H9 (cell line): ENCODE results near the gene SMTNL2. TPM values are rescaled to one million over a fixed set of nuclear protein-coding genes. Genes with fewer than 3 reads are reported as not detected.

ENCODE experiments used
- DNase-seq: peaks from one replicate; pipeline ENCODE4 v3.0.0-alpha.2; 2017
- H2AFZ ChIP-seq: one replicate; pipeline ENCODE4 v1.6.1; 2013; ENCODE audit warnings: mild to moderate bottlenecking, low read length, control low read depth, moderate library complexity
- H2AK5ac ChIP-seq: 2 replicates; pipeline ENCODE4 v1.6.1; 2013; ENCODE audit warnings: low read length, control low read depth, mixed read lengths; ENCODE audit not compliant: insufficient read length
- H2BK120ac ChIP-seq: one replicate; pipeline ENCODE4 v1.6.1; 2013; ENCODE audit warnings: low read depth, mild to moderate bottlenecking, low read length, control low read depth, inconsistent platforms; ENCODE audit not compliant: poor library complexity, severe bottlenecking
- H2BK12ac ChIP-seq: 2 replicates; pipeline ENCODE4 v1.6.1; 2013; ENCODE audit warnings: low read length, control low read depth, mixed read lengths, low read depth; ENCODE audit not compliant: insufficient read length
- H2BK15ac ChIP-seq: 2 replicates; pipeline ENCODE4 v1.6.1; 2013; ENCODE audit warnings: low read depth, low read length, control low read depth
- H2BK20ac ChIP-seq: one replicate; pipeline ENCODE4 v1.6.1; 2013; ENCODE audit warnings: low read depth, mild to moderate bottlenecking, low read length, control low read depth, inconsistent platforms; ENCODE audit not compliant: poor library complexity, severe bottlenecking
- H2BK5ac ChIP-seq: 2 replicates; pipeline ENCODE4 v1.6.1; 2013; ENCODE audit warnings: low read length, control low read depth, mixed read lengths; ENCODE audit not compliant: insufficient read length
- H3K14ac ChIP-seq: 2 replicates; pipeline ENCODE4 v1.6.1; 2013; ENCODE audit warnings: low read length, control low read depth; ENCODE audit not compliant: insufficient read depth
- H3K18ac ChIP-seq: 2 replicates; pipeline ENCODE4 v1.6.1; 2013; ENCODE audit warnings: low read depth, mild to moderate bottlenecking, mixed read lengths, low read length, control low read depth; ENCODE audit not compliant: insufficient read length
- H3K23ac ChIP-seq: 2 replicates; pipeline ENCODE4 v1.6.1; 2013; ENCODE audit warnings: low read length, control low read depth, mixed read lengths, low read depth; ENCODE audit not compliant: insufficient read length
- H3K23me2 ChIP-seq: 2 replicates; pipeline ENCODE4 v1.6.1; 2013; ENCODE audit warnings: low read depth, mild to moderate bottlenecking, mixed read lengths, low read length, control low read depth; ENCODE audit not compliant: insufficient read length, poor library complexity, severe bottlenecking
- H3K27ac ChIP-seq: 2 replicates; pipeline ENCODE4 v1.5.1; 2013; ENCODE audit warnings: low read length, control low read depth, mixed read lengths, low read depth; ENCODE audit not compliant: insufficient read length
- H3K27me3 ChIP-seq: 2 replicates; pipeline ENCODE4 v1.6.1; 2013; ENCODE audit warnings: low read length, control low read depth, inconsistent platforms; ENCODE audit not compliant: insufficient read depth
- H3K4ac ChIP-seq: 2 replicates; pipeline ENCODE4 v1.6.1; 2013; ENCODE audit warnings: low read depth, mild to moderate bottlenecking, control low read depth, inconsistent platforms, low read length, moderate library complexity
- H3K4me1 ChIP-seq: 2 replicates; pipeline ENCODE4 v1.6.1; 2013; ENCODE audit warnings: low read length, control low read depth, inconsistent platforms; ENCODE audit not compliant: insufficient read depth
- H3K4me2 ChIP-seq: 2 replicates; pipeline ENCODE4 v1.6.1; 2013; ENCODE audit warnings: low read length, control low read depth, mixed read lengths; ENCODE audit not compliant: insufficient read length, insufficient read depth
- H3K56ac ChIP-seq: 2 replicates; pipeline ENCODE4 v1.6.1; 2013; ENCODE audit warnings: low read depth, mild to moderate bottlenecking, mixed read lengths, low read length, control low read depth; ENCODE audit not compliant: insufficient read length
- H3K79me1 ChIP-seq: 2 replicates; pipeline ENCODE4 v1.6.1; 2013; ENCODE audit warnings: low read depth, mild to moderate bottlenecking, moderate library complexity, low read length, control low read depth, inconsistent platforms; ENCODE audit not compliant: insufficient read depth, poor library complexity, severe bottlenecking
- H3K79me2 ChIP-seq: 2 replicates; pipeline ENCODE4 v1.6.1; 2013; ENCODE audit warnings: low read length, control low read depth, inconsistent platforms; ENCODE audit not compliant: insufficient read depth
- H3K9ac ChIP-seq: 2 replicates; pipeline ENCODE4 v1.6.1; 2013; ENCODE audit warnings: low read length, control low read depth, mixed read lengths; ENCODE audit not compliant: insufficient read length; ENCODE audit errors: extremely low read depth
- H3K9me3 ChIP-seq: one replicate; pipeline ENCODE4 v1.6.1; 2013; ENCODE audit warnings: low read depth, low read length, inconsistent platforms; ENCODE audit not compliant: control insufficient read depth
- H3T11ph ChIP-seq: one replicate; pipeline ENCODE4 v1.6.1; 2013; ENCODE audit warnings: mild to moderate bottlenecking, low read length, control low read depth, inconsistent platforms
- H4K20me1 ChIP-seq: one replicate; pipeline ENCODE4 v1.6.1; 2013; ENCODE audit not compliant: control insufficient read depth, insufficient read length, insufficient read depth
- H4K5ac ChIP-seq: 2 replicates; pipeline ENCODE4 v1.6.1; 2013; ENCODE audit warnings: low read depth, mild to moderate bottlenecking, mixed read lengths, low read length, control low read depth; ENCODE audit not compliant: insufficient read length
- H4K8ac ChIP-seq: replicated peaks from 2 replicates; pipeline ENCODE4 v1.6.1; 2013; ENCODE audit warnings: low read length, control low read depth, mixed read lengths, low read depth; ENCODE audit not compliant: insufficient read length
- H4K91ac ChIP-seq: 2 replicates; pipeline ENCODE4 v1.6.1; 2013; ENCODE audit warnings: low read depth, mild to moderate bottlenecking, moderate library complexity, mixed read lengths, low read length, control low read depth; ENCODE audit not compliant: insufficient read length
- H3K27ac Mint-ChIP-seq, 3 experiments: 2 replicates in 2 of 3; 3 replicates in 1 of 3; pipeline ENCODE4 v1.8.0; 2020 to 2021; ENCODE audit warnings: mixed read lengths in 3 of 3, mild to moderate bottlenecking in 1 of 3, moderate library complexity in 1 of 3
- H3K27me3 Mint-ChIP-seq: 2 replicates; pipeline ENCODE4 v1.8.0; 2021; ENCODE audit warnings: low read depth, mild to moderate bottlenecking, moderate library complexity, mixed read lengths
- H3K36me3 Mint-ChIP-seq, 3 experiments: 2 replicates in 2 of 3; 3 replicates in 1 of 3; pipeline ENCODE4 v1.8.0; 2020 to 2021; ENCODE audit warnings: low read depth in 3 of 3, mixed read lengths in 3 of 3; ENCODE audit not compliant: insufficient read depth in 1 of 3
- H3K4me1 Mint-ChIP-seq, 2 experiments: 2 replicates each; pipeline ENCODE4 v1.8.0; 2020; ENCODE audit warnings: mixed read lengths in 2 of 2
- H3K4me3 Mint-ChIP-seq, 2 experiments: 2 replicates in 1 of 2; 3 replicates in 1 of 2; pipeline ENCODE4 v1.8.0; 2020 to 2021; ENCODE audit warnings: mild to moderate bottlenecking in 2 of 2, mixed read lengths in 2 of 2, moderate library complexity in 1 of 2
- H3K9me3 Mint-ChIP-seq, 2 experiments: 2 replicates in 1 of 2; 3 replicates in 1 of 2; pipeline ENCODE4 v1.8.0; 2020; ENCODE audit warnings: mild to moderate bottlenecking in 2 of 2, mixed read lengths in 2 of 2, moderate library complexity in 1 of 2
- WGBS: extraction: QIAGEN DNeasy Blood & Tissue Kit; methylation state at CpG from one replicate; pipeline ENCODE4 v1.1.7; 2013; ENCODE audit warnings: missing lambda C conversion rate, low lambda C conversion rate, mixed read lengths; ENCODE audit not compliant: insufficient read length; ENCODE audit errors: extremely low coverage; 5-methylcytosine and 5-hydroxymethylcytosine counted together
- total RNA-seq: library from RNA; stranded (reverse); gene quantifications from 2 replicates; pipeline ENCODE4 v1.2.1, GENCODE V29; 2021
- TF ChIP-seq, protein P1 (sequence below): fragments of 200-600 bp; sonication (generic); conservative IDR thresholded peaks from 3 replicates; pipeline ENCODE4 v1.8.0; 2021; ENCODE audit warnings: antibody characterized with exemption, mild to moderate bottlenecking

SMTNL2 gene
- total RNA-seq, 1 experiment from 2014 or later: 0.77 TPM

DNA sequence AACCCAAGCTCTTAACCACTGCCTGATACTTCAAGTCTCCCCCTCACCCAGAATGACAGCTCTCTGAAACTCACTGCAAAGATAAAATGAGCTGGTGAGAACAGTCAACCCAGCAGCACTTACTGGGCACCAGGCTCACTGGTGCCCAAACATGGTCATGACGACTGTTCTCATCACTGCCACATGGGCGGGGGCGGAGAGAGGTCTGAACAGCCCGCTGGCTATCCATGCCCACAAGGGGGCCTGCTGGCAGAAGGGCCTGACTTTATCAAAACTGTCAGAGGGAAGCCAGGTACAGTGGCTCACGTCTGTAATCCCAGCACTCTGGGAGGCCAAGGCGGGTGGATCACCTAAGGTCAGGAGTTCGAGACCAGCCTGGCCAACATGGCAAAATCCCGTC lies 33.2 kb upstream of the SMTNL2 start:
- H3K27me3 Mint-ChIP-seq: no peaks in the 10 kb centered on the region
- Histone ChIP-seq H3K4me1 (peaks cover 2% of the 10 kb centered on the region; the same call in 1 of the 2 replicates), H3K18ac (no peak overlapping the region), H2BK20ac (no peak overlapping the region), H3K27me3 (no peaks in the 10 kb centered on the region), H2BK15ac (no peak overlapping the region), H3K14ac (no peak overlapping the region), H3K56ac (no peak overlapping the region), H3K27ac (no peak overlapping the region), H3K4ac (no peak overlapping the region), H2BK5ac (no peak overlapping the region), H3K9me3 (no peaks in the 10 kb centered on the region), H2AFZ (no peak overlapping the region), H2BK12ac (no peak overlapping the region), H4K20me1 (peaks cover 3% of the 10 kb centered on the region), H2BK120ac (no peak overlapping the region), H3T11ph (no peak overlapping the region), H3K79me1 (no peaks in the 10 kb centered on the region), H3K23me2 (peaks cover 11% of the 10 kb centered on the region), H4K91ac (no peak overlapping the region), H4K5ac (no peak overlapping the region), H3K4me2 (no peak overlapping the region), H4K8ac (no peak overlapping the region), H3K79me2 (peaks cover 9% of the 10 kb centered on the region; the same call in 1 of the 2 replicates), H3K23ac (no peak overlapping the region), H2AK5ac (no peak overlapping the region), H3K9ac (no peak overlapping the region)
- no CpG with 5 or more reads among the region's 8 CpGs for WGBS
- TF ChIP-seq, protein P1, sequence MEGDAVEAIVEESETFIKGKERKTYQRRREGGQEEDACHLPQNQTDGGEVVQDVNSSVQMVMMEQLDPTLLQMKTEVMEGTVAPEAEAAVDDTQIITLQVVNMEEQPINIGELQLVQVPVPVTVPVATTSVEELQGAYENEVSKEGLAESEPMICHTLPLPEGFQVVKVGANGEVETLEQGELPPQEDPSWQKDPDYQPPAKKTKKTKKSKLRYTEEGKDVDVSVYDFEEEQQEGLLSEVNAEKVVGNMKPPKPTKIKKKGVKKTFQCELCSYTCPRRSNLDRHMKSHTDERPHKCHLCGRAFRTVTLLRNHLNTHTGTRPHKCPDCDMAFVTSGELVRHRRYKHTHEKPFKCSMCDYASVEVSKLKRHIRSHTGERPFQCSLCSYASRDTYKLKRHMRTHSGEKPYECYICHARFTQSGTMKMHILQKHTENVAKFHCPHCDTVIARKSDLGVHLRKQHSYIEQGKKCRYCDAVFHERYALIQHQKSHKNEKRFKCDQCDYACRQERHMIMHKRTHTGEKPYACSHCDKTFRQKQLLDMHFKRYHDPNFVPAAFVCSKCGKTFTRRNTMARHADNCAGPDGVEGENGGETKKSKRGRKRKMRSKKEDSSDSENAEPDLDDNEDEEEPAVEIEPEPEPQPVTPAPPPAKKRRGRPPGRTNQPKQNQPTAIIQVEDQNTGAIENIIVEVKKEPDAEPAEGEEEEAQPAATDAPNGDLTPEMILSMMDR: peak; percentile 48; the same call in 2 of the 3 replicates
- peaks cover 46 to 86% (median 70%) of the 10 kb centered on the region in 3 experiments for H3K36me3 Mint-ChIP-seq
- H3K4me1 Mint-ChIP-seq: peaks cover 17 to 21% of the 10 kb centered on the region in 2 experiments
- no peaks in the 10 kb centered on the region for H3K9me3 Mint-ChIP-seq
- H3K4me3 Mint-ChIP-seq: no peak overlapping the region; a peak in 2 of 5 replicates
- DNase-seq: no peak
- peak overlapping the region in 1 of 3 experiments; percentile 54; a peak in 2 of 7 replicates for H3K27ac Mint-ChIP-seq
